H9 (cell line): ENCODE measurements around the gene FAM111B. TPM values are rescaled to one million over a fixed set of nuclear protein-coding genes. Genes with fewer than 3 reads are reported as not detected.

ENCODE experiments used
- DNase-seq: peaks from one replicate; pipeline ENCODE4 v3.0.0-alpha.2; 2017
- H2AFZ ChIP-seq: one replicate; pipeline ENCODE4 v1.6.1; 2013; ENCODE audit warnings: mild to moderate bottlenecking, low read length, control low read depth, moderate library complexity
- H2AK5ac ChIP-seq: 2 replicates; pipeline ENCODE4 v1.6.1; 2013; ENCODE audit warnings: low read length, control low read depth, mixed read lengths; ENCODE audit not compliant: insufficient read length
- H2BK120ac ChIP-seq: one replicate; pipeline ENCODE4 v1.6.1; 2013; ENCODE audit warnings: low read depth, mild to moderate bottlenecking, low read length, control low read depth, inconsistent platforms; ENCODE audit not compliant: poor library complexity, severe bottlenecking
- H2BK12ac ChIP-seq: 2 replicates; pipeline ENCODE4 v1.6.1; 2013; ENCODE audit warnings: low read length, control low read depth, mixed read lengths, low read depth; ENCODE audit not compliant: insufficient read length
- H2BK15ac ChIP-seq: 2 replicates; pipeline ENCODE4 v1.6.1; 2013; ENCODE audit warnings: low read depth, low read length, control low read depth
- H2BK20ac ChIP-seq: one replicate; pipeline ENCODE4 v1.6.1; 2013; ENCODE audit warnings: low read depth, mild to moderate bottlenecking, low read length, control low read depth, inconsistent platforms; ENCODE audit not compliant: poor library complexity, severe bottlenecking
- H2BK5ac ChIP-seq: 2 replicates; pipeline ENCODE4 v1.6.1; 2013; ENCODE audit warnings: low read length, control low read depth, mixed read lengths; ENCODE audit not compliant: insufficient read length
- H3K14ac ChIP-seq: 2 replicates; pipeline ENCODE4 v1.6.1; 2013; ENCODE audit warnings: low read length, control low read depth; ENCODE audit not compliant: insufficient read depth
- H3K18ac ChIP-seq: 2 replicates; pipeline ENCODE4 v1.6.1; 2013; ENCODE audit warnings: low read depth, mild to moderate bottlenecking, mixed read lengths, low read length, control low read depth; ENCODE audit not compliant: insufficient read length
- H3K23ac ChIP-seq: 2 replicates; pipeline ENCODE4 v1.6.1; 2013; ENCODE audit warnings: low read length, control low read depth, mixed read lengths, low read depth; ENCODE audit not compliant: insufficient read length
- H3K23me2 ChIP-seq: 2 replicates; pipeline ENCODE4 v1.6.1; 2013; ENCODE audit warnings: low read depth, mild to moderate bottlenecking, mixed read lengths, low read length, control low read depth; ENCODE audit not compliant: insufficient read length, poor library complexity, severe bottlenecking
- H3K27ac ChIP-seq: 2 replicates; pipeline ENCODE4 v1.5.1; 2013; ENCODE audit warnings: low read length, control low read depth, mixed read lengths, low read depth; ENCODE audit not compliant: insufficient read length
- H3K27me3 ChIP-seq: 2 replicates; pipeline ENCODE4 v1.6.1; 2013; ENCODE audit warnings: low read length, control low read depth, inconsistent platforms; ENCODE audit not compliant: insufficient read depth
- H3K4ac ChIP-seq: 2 replicates; pipeline ENCODE4 v1.6.1; 2013; ENCODE audit warnings: low read depth, mild to moderate bottlenecking, control low read depth, inconsistent platforms, low read length, moderate library complexity
- H3K4me1 ChIP-seq: 2 replicates; pipeline ENCODE4 v1.6.1; 2013; ENCODE audit warnings: low read length, control low read depth, inconsistent platforms; ENCODE audit not compliant: insufficient read depth
- H3K4me2 ChIP-seq: 2 replicates; pipeline ENCODE4 v1.6.1; 2013; ENCODE audit warnings: low read length, control low read depth, mixed read lengths; ENCODE audit not compliant: insufficient read length, insufficient read depth
- H3K56ac ChIP-seq: 2 replicates; pipeline ENCODE4 v1.6.1; 2013; ENCODE audit warnings: low read depth, mild to moderate bottlenecking, mixed read lengths, low read length, control low read depth; ENCODE audit not compliant: insufficient read length
- H3K79me1 ChIP-seq: 2 replicates; pipeline ENCODE4 v1.6.1; 2013; ENCODE audit warnings: low read depth, mild to moderate bottlenecking, moderate library complexity, low read length, control low read depth, inconsistent platforms; ENCODE audit not compliant: insufficient read depth, poor library complexity, severe bottlenecking
- H3K79me2 ChIP-seq: 2 replicates; pipeline ENCODE4 v1.6.1; 2013; ENCODE audit warnings: low read length, control low read depth, inconsistent platforms; ENCODE audit not compliant: insufficient read depth
- H3K9ac ChIP-seq: 2 replicates; pipeline ENCODE4 v1.6.1; 2013; ENCODE audit warnings: low read length, control low read depth, mixed read lengths; ENCODE audit not compliant: insufficient read length; ENCODE audit errors: extremely low read depth
- H3K9me3 ChIP-seq: one replicate; pipeline ENCODE4 v1.6.1; 2013; ENCODE audit warnings: low read depth, low read length, inconsistent platforms; ENCODE audit not compliant: control insufficient read depth
- H3T11ph ChIP-seq: one replicate; pipeline ENCODE4 v1.6.1; 2013; ENCODE audit warnings: mild to moderate bottlenecking, low read length, control low read depth, inconsistent platforms
- H4K20me1 ChIP-seq: one replicate; pipeline ENCODE4 v1.6.1; 2013; ENCODE audit not compliant: control insufficient read depth, insufficient read length, insufficient read depth
- H4K5ac ChIP-seq: 2 replicates; pipeline ENCODE4 v1.6.1; 2013; ENCODE audit warnings: low read depth, mild to moderate bottlenecking, mixed read lengths, low read length, control low read depth; ENCODE audit not compliant: insufficient read length
- H4K8ac ChIP-seq: replicated peaks from 2 replicates; pipeline ENCODE4 v1.6.1; 2013; ENCODE audit warnings: low read length, control low read depth, mixed read lengths, low read depth; ENCODE audit not compliant: insufficient read length
- H4K91ac ChIP-seq: 2 replicates; pipeline ENCODE4 v1.6.1; 2013; ENCODE audit warnings: low read depth, mild to moderate bottlenecking, moderate library complexity, mixed read lengths, low read length, control low read depth; ENCODE audit not compliant: insufficient read length
- H3K27ac Mint-ChIP-seq, 3 experiments: 2 replicates in 2 of 3; 3 replicates in 1 of 3; pipeline ENCODE4 v1.8.0; 2020 to 2021; ENCODE audit warnings: mixed read lengths in 3 of 3, mild to moderate bottlenecking in 1 of 3, moderate library complexity in 1 of 3
- H3K27me3 Mint-ChIP-seq: 2 replicates; pipeline ENCODE4 v1.8.0; 2021; ENCODE audit warnings: low read depth, mild to moderate bottlenecking, moderate library complexity, mixed read lengths
- H3K36me3 Mint-ChIP-seq, 3 experiments: 2 replicates in 2 of 3; 3 replicates in 1 of 3; pipeline ENCODE4 v1.8.0; 2020 to 2021; ENCODE audit warnings: low read depth in 3 of 3, mixed read lengths in 3 of 3; ENCODE audit not compliant: insufficient read depth in 1 of 3
- H3K4me1 Mint-ChIP-seq, 2 experiments: 2 replicates each; pipeline ENCODE4 v1.8.0; 2020; ENCODE audit warnings: mixed read lengths in 2 of 2
- H3K4me3 Mint-ChIP-seq, 2 experiments: 2 replicates in 1 of 2; 3 replicates in 1 of 2; pipeline ENCODE4 v1.8.0; 2020 to 2021; ENCODE audit warnings: mild to moderate bottlenecking in 2 of 2, mixed read lengths in 2 of 2, moderate library complexity in 1 of 2
- H3K9me3 Mint-ChIP-seq, 2 experiments: 2 replicates in 1 of 2; 3 replicates in 1 of 2; pipeline ENCODE4 v1.8.0; 2020; ENCODE audit warnings: mild to moderate bottlenecking in 2 of 2, mixed read lengths in 2 of 2, moderate library complexity in 1 of 2
- CTCF ChIP-seq: fragments of 200-600 bp; sonication (generic); conservative IDR thresholded peaks from 3 replicates; pipeline ENCODE4 v1.8.0; 2021; ENCODE audit warnings: antibody characterized with exemption, mild to moderate bottlenecking
- total RNA-seq: library from RNA; stranded (reverse); gene quantifications from 2 replicates; pipeline ENCODE4 v1.2.1, GENCODE V29; 2021

FAM111B gene
- total RNA-seq, 1 experiment from 2014 or later, result 35.0 TPM

GRCh38 chr11:59119826-59120225, 12.8 kb downstream of the FAM111B start:
- H2BK20ac ChIP-seq, result no peak overlapping the region
- H4K5ac ChIP-seq, result no peak overlapping the region
- H3K23me2 ChIP-seq, result no peaks in the 10 kb centered on the region
- no peak overlapping the region for H2BK15ac ChIP-seq
- no peak for DNase-seq
- no peak overlapping the region for H3K4me2 ChIP-seq
- H4K91ac ChIP-seq, result no peak overlapping the region
- H3K79me1 ChIP-seq, result no peaks in the 10 kb centered on the region
- H3K27me3 ChIP-seq, result no peaks in the 10 kb centered on the region
- H3K27ac Mint-ChIP-seq, result no peak overlapping the region
- peaks cover 27% of the 10 kb centered on the region for H3K9me3 ChIP-seq
- no peak overlapping the region for H3T11ph ChIP-seq
- peaks cover 79 to 87% (median 83%) of the 10 kb centered on the region in 3 experiments for H3K36me3 Mint-ChIP-seq
- peaks cover 50 to 60% of the 10 kb centered on the region in 2 experiments for H3K9me3 Mint-ChIP-seq
- H3K4me1 ChIP-seq, result no peaks in the 10 kb centered on the region
- no peak overlapping the region for H2AFZ ChIP-seq
- no peak overlapping the region for H3K27ac ChIP-seq
- H3K4me3 Mint-ChIP-seq, result no peak overlapping the region
- no peaks in the 10 kb centered on the region for H3K79me2 ChIP-seq
- H3K56ac ChIP-seq, result no peak overlapping the region
- no peak overlapping the region for H2AK5ac ChIP-seq
- H4K8ac ChIP-seq, result no peak overlapping the region
- no peak overlapping the region for H3K9ac ChIP-seq
- no peaks in the 10 kb centered on the region for H3K4me1 Mint-ChIP-seq
- H2BK120ac ChIP-seq, result no peak overlapping the region
- H4K20me1 ChIP-seq, result no peaks in the 10 kb centered on the region
- no peak overlapping the region for H3K4ac ChIP-seq
- H3K23ac ChIP-seq, result no peak overlapping the region
- peaks cover under 1% of the 10 kb centered on the region; the same call in 1 of the 2 replicates for H3K27me3 Mint-ChIP-seq
- no peak for TF ChIP-seq CTCF
- H3K18ac ChIP-seq, result no peak overlapping the region
- no peak overlapping the region for H2BK5ac ChIP-seq
- H2BK12ac ChIP-seq, result no peak overlapping the region
- H3K14ac ChIP-seq, result no peak overlapping the region
